GM19193 (cell line): ENCODE data around the gene DHDH.

Source experiments
- POLR2A ChIP-seq: IDR thresholded peaks from 4 replicates; pipeline ENCODE4 v1.6.1; 2011; ENCODE audit not compliant: insufficient read depth, insufficient read length; ENCODE audit errors: extremely low read depth

DHDH gene

DNA sequence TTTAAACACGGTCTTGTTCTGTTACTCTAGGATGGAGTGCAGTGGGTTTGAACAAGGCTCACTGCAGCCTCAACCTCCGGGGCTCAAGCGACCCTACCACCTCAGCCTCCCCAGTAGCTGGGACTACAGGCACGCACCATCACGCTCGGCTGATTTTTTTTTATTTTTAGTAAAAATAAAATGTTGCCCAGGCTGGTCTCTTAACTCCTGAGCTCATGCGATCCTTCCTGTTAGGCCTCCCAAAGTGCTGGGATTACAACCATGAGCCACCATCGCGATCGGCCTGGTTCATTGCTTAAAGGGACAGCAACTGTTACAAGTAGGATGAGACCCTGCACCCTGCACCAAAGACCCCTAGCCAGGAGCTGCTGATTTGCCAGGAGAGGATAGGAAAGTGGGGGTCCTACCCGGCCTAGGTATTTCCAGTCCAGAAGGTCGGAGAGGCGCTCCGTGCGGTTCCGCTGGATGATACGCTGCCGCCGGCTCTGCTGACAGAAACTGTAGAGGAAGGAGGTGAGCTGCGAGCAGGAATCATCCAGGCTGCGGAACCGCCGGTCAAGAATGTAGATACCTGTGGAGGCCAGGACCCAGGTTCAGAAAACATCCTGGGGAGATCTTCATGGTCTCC is 36.8 kb downstream of the DHDH start:
- no peak for TF ChIP-seq POLR2A

GRCh38 chr19:48970923-48971395 is 37.5 kb downstream of the DHDH start:
- TF ChIP-seq POLR2A = no peak

GRCh38 chr19:48975947-48976847 is 42.7 kb downstream of the DHDH start:
- no peak for TF ChIP-seq POLR2A

GRCh38 chr19:48977061-48977460 is 43.6 kb downstream of the DHDH start:
- no peak for TF ChIP-seq POLR2A

GRCh38 chr19:48982280-48982679 is 48.8 kb downstream of the DHDH start:
- no peak for TF ChIP-seq POLR2A

DNA sequence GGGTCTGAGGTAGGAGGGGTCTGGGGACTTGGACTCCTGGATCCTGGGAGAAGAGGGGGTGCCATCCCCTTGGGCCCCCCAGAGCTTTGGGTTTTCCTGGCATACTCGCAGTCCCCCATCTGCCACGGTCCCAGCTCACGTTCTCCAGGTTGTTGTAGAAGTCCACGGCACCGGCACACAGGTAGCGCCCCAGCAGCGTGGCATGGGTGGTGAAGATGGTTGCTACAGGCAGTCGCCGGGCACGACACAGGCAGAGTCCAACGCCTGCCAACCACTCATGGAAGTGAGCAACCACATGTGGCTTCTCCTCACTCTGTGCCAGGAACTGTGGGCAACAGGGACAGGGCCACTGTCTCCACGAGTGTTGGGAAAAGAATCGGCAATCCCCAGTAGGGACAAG is 52.2 kb downstream of the DHDH start:
- TF ChIP-seq POLR2A = no peak

GRCh38 chr19:48986211-48986610 is 52.7 kb downstream of the DHDH start:
- TF ChIP-seq POLR2A = no peak

- TF ChIP-seq POLR2A = no peak
Observed at GRCh38 chr19:48987323-48987722, 53.8 kb downstream of the DHDH start.

DNA sequence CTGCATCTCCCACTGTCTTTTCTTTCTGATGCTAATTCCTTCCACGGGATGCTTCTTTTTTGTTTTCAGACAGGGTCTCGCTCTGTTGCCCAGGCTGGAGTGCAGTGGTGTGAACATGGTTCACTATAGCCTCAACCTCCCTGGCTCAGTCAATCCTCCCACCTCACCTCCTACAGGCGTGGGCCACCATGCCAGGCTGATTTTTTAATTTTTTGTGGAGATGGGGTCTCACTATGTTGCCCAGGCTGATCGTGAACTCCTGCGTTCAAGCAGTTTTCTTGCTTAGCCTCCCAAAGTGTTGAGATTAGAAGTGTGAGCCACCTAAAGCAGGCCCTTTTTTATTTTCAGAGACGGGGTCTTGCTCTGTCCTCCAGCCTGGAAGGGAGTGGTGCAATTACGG is 54.8 kb downstream of the DHDH start:
- TF ChIP-seq POLR2A = no peak

DNA sequence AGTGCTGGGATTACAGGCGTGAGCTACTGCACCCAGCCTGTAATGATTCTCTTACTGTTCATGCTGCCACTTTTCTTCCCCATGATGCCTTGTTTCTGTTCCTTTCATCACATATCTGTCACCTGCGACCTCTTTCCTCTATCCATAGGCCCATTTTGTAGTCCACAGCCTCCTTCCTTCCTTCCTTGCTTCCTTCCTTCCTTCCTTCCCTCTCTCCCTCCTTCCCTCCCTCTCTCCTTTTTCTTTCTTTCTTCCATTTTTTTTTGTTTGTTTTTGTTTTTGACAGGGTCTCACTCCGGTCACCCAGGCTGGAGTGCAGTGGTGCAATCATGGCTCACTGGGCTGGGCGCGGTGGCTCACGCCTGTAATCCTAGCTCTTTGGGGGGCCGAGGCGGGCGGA is 55.4 kb downstream of the DHDH start:
- no peak for TF ChIP-seq POLR2A

DNA sequence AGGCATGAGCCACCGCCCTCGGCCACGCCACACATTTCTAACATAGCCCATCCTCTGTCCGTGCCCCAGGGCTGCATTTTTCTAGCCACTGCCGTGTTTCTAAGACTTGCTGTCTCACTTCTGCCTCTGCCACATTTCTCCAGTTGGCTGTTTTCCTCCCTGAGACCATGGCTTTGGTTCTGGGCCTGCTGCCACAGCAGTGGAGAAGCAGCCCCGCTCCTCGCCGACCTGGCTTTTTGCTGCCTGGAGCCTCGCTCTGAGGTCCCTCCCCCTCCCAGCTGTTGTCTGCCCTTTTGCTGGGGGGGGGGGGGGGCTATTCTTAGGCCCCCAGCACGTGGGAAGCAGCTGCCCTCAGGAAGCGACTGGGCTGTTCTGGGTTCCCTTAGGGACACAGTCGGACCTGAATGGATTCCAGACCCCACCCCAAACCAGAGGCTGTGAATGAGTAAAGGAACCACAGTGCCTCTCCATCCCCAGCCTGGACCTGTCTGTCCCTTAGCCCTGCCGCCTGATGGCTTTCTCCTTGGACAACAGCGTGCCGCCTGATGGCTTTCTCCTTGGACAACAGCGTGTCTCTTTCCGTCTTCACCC is 56.3 kb downstream of the DHDH start:
- TF ChIP-seq POLR2A = no peak

- TF ChIP-seq POLR2A = no peak
Observed at GRCh38 chr19:48990400-48990799, 56.9 kb downstream of the DHDH start.

DNA sequence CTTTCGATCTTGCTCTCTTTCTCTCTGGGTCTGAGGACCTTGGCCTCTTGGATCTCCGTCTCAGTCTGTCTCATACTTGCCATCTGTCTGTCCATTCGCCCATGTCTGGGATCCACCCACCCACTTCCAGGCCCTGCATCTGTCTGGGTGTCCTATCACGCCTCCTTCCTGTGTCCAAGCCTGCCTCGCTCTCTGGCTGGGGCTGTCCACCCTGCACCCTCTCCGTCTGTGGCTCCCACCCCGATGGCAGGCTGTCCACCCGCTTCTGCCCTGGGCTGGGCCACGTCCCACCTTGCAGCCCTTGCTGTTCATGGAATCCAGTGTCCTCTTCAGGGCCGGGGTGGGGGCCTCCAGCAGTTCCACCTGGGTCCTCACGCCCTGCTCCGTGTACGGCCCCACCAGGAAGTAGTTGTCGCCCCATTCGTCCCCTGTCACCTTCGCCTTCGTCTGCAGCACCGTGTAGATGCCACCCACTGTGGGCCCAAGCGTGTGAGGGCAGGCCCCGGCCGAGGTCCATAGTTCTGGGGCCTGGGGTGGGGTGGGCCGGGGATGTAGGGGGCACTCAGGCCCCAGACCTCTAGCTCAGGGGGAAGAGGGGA is 57.6 kb downstream of the DHDH start:
- TF ChIP-seq POLR2A = no peak

GRCh38 chr19:48991873-48992580 is 58.5 kb downstream of the DHDH start:
- TF ChIP-seq POLR2A = no peak
